HCT116 (cell line): ENCODE data around the gene MED13L. TPM values are rescaled to one million over a fixed set of nuclear protein-coding genes. Genes with fewer than 3 reads are reported as not detected.

Source experiments
- ATAC-seq: fragments of 200-7000 bp; cut with Tn5 transposase; 2 replicates; pipeline ENCODE4 v1.9.1; 2020; ENCODE audit warnings: mild to moderate bottlenecking, moderate library complexity
- BruUV-seq: library from RNA; stranded (reverse); fragments of 400-500 nt; replicated peaks from 2 replicates; lab custom pipeline; 2021; lab: Mats Ljungman, UMichigan
- CTCF ChIA-PET: fragments of 300-600 bp; sonication (Branson Sonifier 250); formaldehyde crosslinking; loops from one replicate; lab custom pipeline; 2021; ENCODE audit warnings: antibody characterized with exemption; lab: Charles Lee
- POLR2A ChIA-PET: fragments of 300-600, 350-600 bp; sonication (Branson Sonifier 250); formaldehyde crosslinking; loops from one replicate; lab custom pipeline; 2021; ENCODE audit warnings: antibody characterized with exemption; lab: Charles Lee
- RAD21 ChIA-PET, 2 experiments: fragments of 300-600 bp; sonication (Branson Sonifier 250); formaldehyde crosslinking; loops; one replicate each; lab custom pipeline; 2023; ENCODE audit warnings: low total read pairs in 2 of 2; ENCODE audit not compliant: uncharacterized antibody in 2 of 2, unreplicated experiment in 2 of 2, low non-redundant PET in 1 of 2; lab: Charles Lee
- DNase-seq: peaks from one replicate; pipeline ENCODE4 v3.0.0-alpha.2; 2010; ENCODE audit warnings: low read depth, low spot score
- H2AFZ ChIP-seq: fragments of 200-600 bp; shearing (Covaris generic), sonication (generic); 2 replicates; pipeline ENCODE4 v1.6.1; 2017; ENCODE audit warnings: low read depth, mixed run types, mixed read lengths, antibody characterized with exemption, low read length; ENCODE audit not compliant: poor library complexity, severe bottlenecking
- H3K27ac ChIP-seq: 2 replicates; pipeline ENCODE4 v1.5.1; 2012; ENCODE audit warnings: low read depth, low read length
- H3K27me3 ChIP-seq: fragments of 200-600 bp; sonication (generic); 2 replicates; pipeline ENCODE4 v1.6.1; 2016; ENCODE audit warnings: mixed run types, low read length, mixed read lengths; ENCODE audit not compliant: insufficient read depth
- H3K36me3 ChIP-seq, 2 experiments: fragments of 200-500 bp in 1 of 2; fragments of 200-600 bp in 1 of 2; sonication (Bioruptor generic) in 1 of 2; sonication (generic) in 1 of 2; 2 replicates each; pipeline versions ENCODE4 v1.5.1 to v1.6.1; 2014 to 2016; ENCODE audit warnings: low read length in 2 of 2, inconsistent platforms in 1 of 2, mixed read lengths in 1 of 2, mixed run types in 1 of 2; ENCODE audit not compliant: insufficient read depth in 2 of 2, control insufficient read depth in 1 of 2
- H3K4me1 ChIP-seq, 2 experiments: fragments of 200-600 bp in 1 of 2; sonication (generic) in 1 of 2; 2 replicates each; pipeline versions ENCODE4 v1.5.1 to v1.6.1; 2012 to 2017; ENCODE audit warnings: low read length in 2 of 2, inconsistent platforms in 1 of 2, mild to moderate bottlenecking in 1 of 2, mixed read lengths in 1 of 2, mixed run types in 1 of 2, moderate library complexity in 1 of 2; ENCODE audit not compliant: insufficient read depth in 2 of 2, control insufficient read depth in 1 of 2
- H3K4me2 ChIP-seq: fragments of 200-600 bp; sonication (generic); 2 replicates; pipeline ENCODE4 v1.6.1; 2017; ENCODE audit warnings: mixed run types, low read length, mixed read lengths
- H3K4me3 ChIP-seq, 2 experiments: fragments of 200-600 bp in 1 of 2; sonication (generic) in 1 of 2; replicated peaks in 1 of 2; 2 replicates each; pipeline ENCODE4 v1.5.1; 2011 to 2016; ENCODE audit warnings: low read length in 2 of 2, control low read depth in 1 of 2, low read depth in 1 of 2, mild to moderate bottlenecking in 1 of 2, mixed read lengths in 1 of 2, mixed run types in 1 of 2
- H3K79me2 ChIP-seq: fragments of 200-600 bp; sonication (generic); 2 replicates; pipeline ENCODE4 v1.6.1; 2017; ENCODE audit warnings: mild to moderate bottlenecking, mixed run types, low read length, moderate library complexity, mixed read lengths; ENCODE audit not compliant: insufficient read depth
- H3K9ac ChIP-seq: fragments of 200-600 bp; sonication (generic); 2 replicates; pipeline ENCODE4 v1.6.1; 2016; ENCODE audit warnings: low read length, mixed read lengths
- H3K9me2 ChIP-seq: fragments of 200-600 bp; sonication (generic), shearing (Covaris generic); 2 replicates; pipeline ENCODE4 v1.6.1; 2017; ENCODE audit warnings: mixed run types, mild to moderate bottlenecking, moderate library complexity; ENCODE audit not compliant: insufficient read depth
- H3K9me3 ChIP-seq, 2 experiments: fragments of 200-500 bp in 1 of 2; fragments of 200-600 bp in 1 of 2; sonication (Bioruptor generic) in 1 of 2; sonication (generic) in 1 of 2; 2 replicates each; pipeline ENCODE4 v1.6.1; 2014 to 2017; ENCODE audit warnings: low read length in 2 of 2, mixed read lengths in 2 of 2, inconsistent platforms in 1 of 2, low read depth in 1 of 2, mild to moderate bottlenecking in 1 of 2, mixed run types in 1 of 2, moderate library complexity in 1 of 2; ENCODE audit not compliant: control insufficient read depth in 1 of 2, insufficient read depth in 1 of 2
- H4K20me1 ChIP-seq: fragments of 200-600 bp; sonication (generic), shearing (Covaris generic); 2 replicates; pipeline ENCODE4 v1.6.1; 2017; ENCODE audit warnings: mixed run types, mild to moderate bottlenecking, moderate library complexity; ENCODE audit not compliant: insufficient read depth
- CBX3 ChIP-seq: IDR thresholded peaks from 2 replicates; pipeline ENCODE4 v1.6.1; 2012; ENCODE audit warnings: low read depth
- CEBPB ChIP-seq: IDR thresholded peaks from 2 replicates; pipeline ENCODE4 v1.6.1; 2012; ENCODE audit warnings: low read depth
- ELF1 ChIP-seq: IDR thresholded peaks from 2 replicates; pipeline ENCODE4 v1.6.1; 2012; ENCODE audit warnings: low read depth, borderline replicate concordance
- FOSL1 ChIP-seq: IDR thresholded peaks from 2 replicates; pipeline ENCODE4 v1.6.1; 2012; ENCODE audit warnings: low read depth
- JUND ChIP-seq: IDR thresholded peaks from 2 replicates; pipeline ENCODE4 v1.6.1; 2012
- POLR2A ChIP-seq: IDR thresholded peaks from 2 replicates; pipeline ENCODE4 v1.7.0; 2011; ENCODE audit warnings: borderline replicate concordance; ENCODE audit not compliant: insufficient read depth, insufficient read length; ENCODE audit errors: extremely low read depth
- POLR2AphosphoS5 ChIP-seq: IDR thresholded peaks from 2 replicates; pipeline ENCODE4 v1.6.1; 2011; ENCODE audit warnings: mild to moderate bottlenecking, low read depth, low read length, moderate library complexity
- RAD21 ChIP-seq: IDR thresholded peaks from 2 replicates; pipeline ENCODE4 v1.6.1; 2012; ENCODE audit warnings: low read depth, mild to moderate bottlenecking
- SP1 ChIP-seq: IDR thresholded peaks from 2 replicates; pipeline ENCODE4 v1.6.1; 2012; ENCODE audit warnings: low read depth
- ZFX ChIP-seq: fragments of 450-650 bp; IDR thresholded peaks from 2 replicates; pipeline ENCODE4 v1.6.1; 2017
- intact Hi-C: fragments of 100-400 bp; cut with micrococcal nuclease; formaldehyde crosslinking; loops from 2 replicates; pipeline ENCODE4 v1.10.0; 2022
- total RNA-seq: library from RNA; stranded (reverse); gene quantifications from one replicate; pipeline ENCODE4 v1.2.1, GENCODE V29; 2021; ENCODE audit not compliant: unreplicated experiment
- TF ChIP-seq, protein P1 (sequence below): IDR thresholded peaks from 2 replicates; pipeline ENCODE4 v1.6.1; 2012
- TF ChIP-seq, protein P2 (sequence below): IDR thresholded peaks from 2 replicates; pipeline ENCODE4 v1.6.1; 2012; ENCODE audit warnings: low read depth
- TF ChIP-seq, protein P3 (sequence below), 3 experiments: fragments of 200-600 bp in 1 of 3; sonication (generic) in 1 of 3; IDR thresholded peaks in 2 of 3; conservative IDR thresholded peaks in 1 of 3; 2 replicates each; pipeline ENCODE4 v1.5.1; 2012 to 2017; ENCODE audit warnings: low read depth in 2 of 3, low read length in 2 of 3, antibody characterized with exemption in 1 of 3, borderline replicate concordance in 1 of 3, control low read depth in 1 of 3, mild to moderate bottlenecking in 1 of 3, mixed read lengths in 1 of 3, mixed run types in 1 of 3, moderate library complexity in 1 of 3; ENCODE audit not compliant: insufficient read depth in 1 of 3
- TF ChIP-seq, protein P4 (sequence below): IDR thresholded peaks from 2 replicates; pipeline ENCODE4 v1.6.1; 2012

Gene MED13L
- total RNA-seq, 1 experiment from 2014 or later = 176 TPM

DNA sequence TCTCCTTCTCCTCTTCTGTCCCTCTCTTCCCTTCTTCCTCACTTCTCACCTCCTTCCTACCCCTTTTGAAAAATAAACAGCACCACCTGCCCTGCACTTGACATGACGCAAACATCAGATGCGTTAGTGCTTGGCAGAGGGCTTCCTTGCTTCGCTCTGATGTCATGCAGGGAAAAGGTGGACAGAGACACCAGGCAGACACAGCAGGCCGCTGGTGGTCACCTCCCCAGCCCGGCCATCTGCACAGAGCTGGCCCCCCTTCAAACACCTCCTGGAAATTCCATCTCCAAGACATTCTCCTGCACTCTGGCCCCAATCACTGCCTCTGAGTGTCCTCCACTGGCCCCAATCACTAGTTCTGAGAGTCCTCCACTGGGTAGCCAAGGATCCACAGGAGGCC, 353.6 kb downstream of the MED13L start:
- Histone ChIP-seq H3K9me3 (peaks cover 9 to 10% of the 10 kb centered on the region in 2 experiments; a peak in 3 of 4 replicates), H3K27ac (no peak overlapping the region), H4K20me1 (no peaks in the 10 kb centered on the region), H3K79me2 (no peaks in the 10 kb centered on the region), H3K4me1 (no peaks in the 10 kb centered on the region), H3K9ac (no peak overlapping the region), H2AFZ (no peak overlapping the region), H3K27me3 (no peaks in the 10 kb centered on the region), H3K9me2 (no peaks in the 10 kb centered on the region), H3K4me3 (no peak overlapping the region), H3K36me3 (no peaks in the 10 kb centered on the region), H3K4me2 (no peak overlapping the region)
- BruUV-seq = no TSS peak
- CTCF ChIA-PET = interaction anchor here (0.8 kb wide), 1 partner anchor 785 kb away, joined by 3 read pairs; no protein-coding TSS in a partner anchor
- TF ChIP-seq, protein P1, sequence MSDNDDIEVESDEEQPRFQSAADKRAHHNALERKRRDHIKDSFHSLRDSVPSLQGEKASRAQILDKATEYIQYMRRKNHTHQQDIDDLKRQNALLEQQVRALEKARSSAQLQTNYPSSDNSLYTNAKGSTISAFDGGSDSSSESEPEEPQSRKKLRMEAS = no peak
- TF ChIP-seq ELF1 (no peak), POLR2AphosphoS5 (no peak), CEBPB (no peak)
- POLR2A ChIA-PET = no interaction called here
- RAD21 ChIA-PET = no interaction called here
- no peak for DNase-seq
- intact Hi-C loops = no loop called here
- no peak for ATAC-seq

DNA sequence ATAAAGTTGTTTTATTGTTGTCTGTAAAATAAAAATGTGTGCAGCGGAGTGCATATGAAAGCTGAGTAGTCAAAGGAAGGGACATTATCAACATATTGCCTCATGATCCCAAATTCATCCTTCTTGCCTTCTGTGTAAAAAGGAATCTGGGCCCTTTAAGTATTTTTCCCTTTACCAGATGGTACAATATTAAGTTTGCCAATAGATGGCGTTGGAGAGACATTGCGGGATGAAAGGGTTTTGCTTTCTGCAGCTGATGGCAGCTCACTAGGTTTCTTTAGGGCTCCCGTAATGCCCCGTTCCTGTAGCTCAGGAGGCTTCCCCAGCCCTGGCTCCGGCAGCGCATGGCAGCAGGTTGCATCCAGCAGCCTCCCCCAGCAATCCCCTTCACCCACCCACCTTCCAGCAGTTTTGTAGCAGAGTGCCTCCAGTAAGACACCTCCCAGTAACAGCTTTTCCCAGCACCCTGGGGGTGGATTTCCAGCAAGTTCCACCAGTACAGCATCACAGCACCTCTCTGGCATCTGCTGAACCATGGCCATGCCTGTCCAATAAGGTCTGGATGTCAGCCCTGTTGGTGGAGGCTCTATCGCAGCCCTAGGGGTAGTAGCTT, 354.4 kb downstream of the MED13L start:
- no peak overlapping the region for H2AFZ ChIP-seq
- H3K79me2 ChIP-seq = no peaks in the 10 kb centered on the region
- ATAC-seq = peak; percentile 67
- intact Hi-C loops = no loop called here
- H4K20me1 ChIP-seq = no peaks in the 10 kb centered on the region
- RAD21 ChIA-PET = no interaction called here
- BruUV-seq = no TSS peak
- H3K4me3 ChIP-seq = no peak overlapping the region
- no peaks in the 10 kb centered on the region for H3K4me1 ChIP-seq
- H3K9ac ChIP-seq = no peak overlapping the region
- H3K36me3 ChIP-seq = no peaks in the 10 kb centered on the region
- no peaks in the 10 kb centered on the region for H3K27me3 ChIP-seq
- no peak for DNase-seq
- H3K9me2 ChIP-seq = no peaks in the 10 kb centered on the region
- TF ChIP-seq, protein P2, sequence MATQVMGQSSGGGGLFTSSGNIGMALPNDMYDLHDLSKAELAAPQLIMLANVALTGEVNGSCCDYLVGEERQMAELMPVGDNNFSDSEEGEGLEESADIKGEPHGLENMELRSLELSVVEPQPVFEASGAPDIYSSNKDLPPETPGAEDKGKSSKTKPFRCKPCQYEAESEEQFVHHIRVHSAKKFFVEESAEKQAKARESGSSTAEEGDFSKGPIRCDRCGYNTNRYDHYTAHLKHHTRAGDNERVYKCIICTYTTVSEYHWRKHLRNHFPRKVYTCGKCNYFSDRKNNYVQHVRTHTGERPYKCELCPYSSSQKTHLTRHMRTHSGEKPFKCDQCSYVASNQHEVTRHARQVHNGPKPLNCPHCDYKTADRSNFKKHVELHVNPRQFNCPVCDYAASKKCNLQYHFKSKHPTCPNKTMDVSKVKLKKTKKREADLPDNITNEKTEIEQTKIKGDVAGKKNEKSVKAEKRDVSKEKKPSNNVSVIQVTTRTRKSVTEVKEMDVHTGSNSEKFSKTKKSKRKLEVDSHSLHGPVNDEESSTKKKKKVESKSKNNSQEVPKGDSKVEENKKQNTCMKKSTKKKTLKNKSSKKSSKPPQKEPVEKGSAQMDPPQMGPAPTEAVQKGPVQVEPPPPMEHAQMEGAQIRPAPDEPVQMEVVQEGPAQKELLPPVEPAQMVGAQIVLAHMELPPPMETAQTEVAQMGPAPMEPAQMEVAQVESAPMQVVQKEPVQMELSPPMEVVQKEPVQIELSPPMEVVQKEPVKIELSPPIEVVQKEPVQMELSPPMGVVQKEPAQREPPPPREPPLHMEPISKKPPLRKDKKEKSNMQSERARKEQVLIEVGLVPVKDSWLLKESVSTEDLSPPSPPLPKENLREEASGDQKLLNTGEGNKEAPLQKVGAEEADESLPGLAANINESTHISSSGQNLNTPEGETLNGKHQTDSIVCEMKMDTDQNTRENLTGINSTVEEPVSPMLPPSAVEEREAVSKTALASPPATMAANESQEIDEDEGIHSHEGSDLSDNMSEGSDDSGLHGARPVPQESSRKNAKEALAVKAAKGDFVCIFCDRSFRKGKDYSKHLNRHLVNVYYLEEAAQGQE = no peak
- TF ChIP-seq JUND (no peak), SP1 (peak; percentile 19; the same call in 1 of the 2 replicates), RAD21 (peak; percentile 67), ZFX (no peak), POLR2A (no peak), CBX3 (peak; percentile 85; the same call in 1 of the 2 replicates), FOSL1 (no peak)
- TF ChIP-seq, protein P3, sequence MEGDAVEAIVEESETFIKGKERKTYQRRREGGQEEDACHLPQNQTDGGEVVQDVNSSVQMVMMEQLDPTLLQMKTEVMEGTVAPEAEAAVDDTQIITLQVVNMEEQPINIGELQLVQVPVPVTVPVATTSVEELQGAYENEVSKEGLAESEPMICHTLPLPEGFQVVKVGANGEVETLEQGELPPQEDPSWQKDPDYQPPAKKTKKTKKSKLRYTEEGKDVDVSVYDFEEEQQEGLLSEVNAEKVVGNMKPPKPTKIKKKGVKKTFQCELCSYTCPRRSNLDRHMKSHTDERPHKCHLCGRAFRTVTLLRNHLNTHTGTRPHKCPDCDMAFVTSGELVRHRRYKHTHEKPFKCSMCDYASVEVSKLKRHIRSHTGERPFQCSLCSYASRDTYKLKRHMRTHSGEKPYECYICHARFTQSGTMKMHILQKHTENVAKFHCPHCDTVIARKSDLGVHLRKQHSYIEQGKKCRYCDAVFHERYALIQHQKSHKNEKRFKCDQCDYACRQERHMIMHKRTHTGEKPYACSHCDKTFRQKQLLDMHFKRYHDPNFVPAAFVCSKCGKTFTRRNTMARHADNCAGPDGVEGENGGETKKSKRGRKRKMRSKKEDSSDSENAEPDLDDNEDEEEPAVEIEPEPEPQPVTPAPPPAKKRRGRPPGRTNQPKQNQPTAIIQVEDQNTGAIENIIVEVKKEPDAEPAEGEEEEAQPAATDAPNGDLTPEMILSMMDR (IDR thresholded peaks at IDR 0.05 in 2 of 3, conservative IDR thresholded peaks at IDR 0.05 in 1 of 3; ENCODE audit: borderline replicate concordance in 1 of 3, insufficient read depth in 1 of 3, low read depth in 2 of 3, low read length in 2 of 3) = peak; percentile 48 to 66 (median 54); a peak in 4 of 6 replicates
- TF ChIP-seq, protein P4, sequence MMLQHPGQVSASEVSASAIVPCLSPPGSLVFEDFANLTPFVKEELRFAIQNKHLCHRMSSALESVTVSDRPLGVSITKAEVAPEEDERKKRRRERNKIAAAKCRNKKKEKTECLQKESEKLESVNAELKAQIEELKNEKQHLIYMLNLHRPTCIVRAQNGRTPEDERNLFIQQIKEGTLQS = no peak
- CTCF ChIA-PET = interaction anchor here (0.7 to 1.4 kb wide), 3 partner anchors 24 to 786 kb away, joined by 3 read pairs; no protein-coding TSS in a partner anchor
- POLR2A ChIA-PET = no interaction called here
- H3K9me3 ChIP-seq = peaks cover 9 to 10% of the 10 kb centered on the region in 2 experiments; a peak in 3 of 4 replicates
- H3K4me2 ChIP-seq = no peak overlapping the region
- no peak overlapping the region for H3K27ac ChIP-seq
